A673 (cell line): ENCODE results near the gene OOSP1. TPM values are rescaled to one million over a fixed set of nuclear protein-coding genes. Genes with fewer than 3 reads are reported as not detected.
A peak's percentile ranks its signal among the peaks of the same experiment; 100 is the strongest.

Source experiments
- BruUV-seq: library from RNA; stranded (reverse); fragments of 400-500 nt; replicated peaks from 2 replicates; lab custom pipeline; 2021; lab: Mats Ljungman, UMichigan
- CTCF ChIA-PET: fragments of 300-600 bp; sonication (Branson Sonifier 250); formaldehyde crosslinking; loops from one replicate; lab custom pipeline; 2022; ENCODE audit warnings: antibody characterized with exemption; lab: Charles Lee
- POLR2A ChIA-PET: fragments of 300-600 bp; sonication (Branson Sonifier 250); formaldehyde crosslinking; loops from one replicate; lab custom pipeline; 2022; ENCODE audit warnings: antibody characterized with exemption; ENCODE audit not compliant: low non-redundant PET; lab: Charles Lee
- DNase-seq: peaks from one replicate; pipeline ENCODE4 v3.0.0-alpha.2; 2015; ENCODE audit warnings: low spot score
- H3K27ac ChIP-seq: fragments of 200-600 bp; sonication (generic); 2 replicates; pipeline ENCODE4 v1.5.1; 2016; ENCODE audit warnings: mixed run types, low read depth, mild to moderate bottlenecking, mixed read lengths, antibody characterized with exemption, low read length; ENCODE audit not compliant: poor library complexity, severe bottlenecking
- H3K27me3 ChIP-seq: fragments of 200-600 bp; sonication (generic); replicated peaks from 2 replicates; pipeline ENCODE4 v1.6.1; 2017; ENCODE audit warnings: mixed run types, low read depth, mild to moderate bottlenecking, mixed read lengths, antibody characterized with exemption, low read length; ENCODE audit not compliant: insufficient read depth, poor library complexity
- H3K36me3 ChIP-seq: fragments of 200-600 bp; sonication (generic); 2 replicates; pipeline ENCODE4 v1.6.1; 2016; ENCODE audit warnings: mixed run types, mild to moderate bottlenecking, mixed read lengths, antibody characterized with exemption, low read length; ENCODE audit not compliant: insufficient read depth, poor library complexity, severe bottlenecking
- H3K4me1 ChIP-seq: fragments of 200-600 bp; sonication (generic); 2 replicates; pipeline ENCODE4 v1.6.1; 2017; ENCODE audit warnings: mixed run types, mild to moderate bottlenecking, mixed read lengths, antibody characterized with exemption, low read length; ENCODE audit not compliant: insufficient read depth, poor library complexity, severe bottlenecking
- H3K4me3 ChIP-seq: fragments of 200-600 bp; sonication (generic); 2 replicates; pipeline ENCODE4 v1.5.1; 2016; ENCODE audit warnings: low read depth, mixed run types, mild to moderate bottlenecking, mixed read lengths, low read length; ENCODE audit not compliant: poor library complexity, severe bottlenecking
- H3K9me3 ChIP-seq: fragments of 200-600 bp; sonication (generic); 2 replicates; pipeline ENCODE4 v1.6.1; 2016; ENCODE audit warnings: mixed run types, low read depth, mild to moderate bottlenecking, mixed read lengths, antibody characterized with exemption, low read length; ENCODE audit not compliant: poor library complexity, severe bottlenecking
- CTCF ChIP-seq: fragments of 300-800, 200-600 bp; sonication (generic); conservative IDR thresholded peaks from 2 replicates; pipeline ENCODE4 v1.5.1; 2017; ENCODE audit warnings: low read depth, mild to moderate bottlenecking, antibody characterized with exemption, low read length, moderate library complexity, mixed read lengths
- EZH2 ChIP-seq: fragments of 200-600 bp; sonication (generic); IDR thresholded peaks from 2 replicates; pipeline ENCODE4 v1.6.1; 2017; ENCODE audit warnings: borderline replicate concordance, low read depth, mild to moderate bottlenecking, mixed read lengths, antibody characterized with exemption, low read length; ENCODE audit not compliant: poor library complexity, severe bottlenecking
- intact Hi-C: fragments of 100-400 bp; cut with micrococcal nuclease; formaldehyde crosslinking; loops from one replicate; pipeline ENCODE4 v1.10.0; 2022; ENCODE audit not compliant: unreplicated experiment
- total RNA-seq: library from RNA; stranded (reverse); gene quantifications from 2 replicates; pipeline ENCODE4 v1.2.3, GENCODE V29; 2021

Gene OOSP1
- total RNA-seq, 1 experiment from 2014 or later = not detected

GRCh38 chr11:59992425-59992824, 54.2 kb downstream of the OOSP1 start:
- no TSS peak for BruUV-seq
- no peaks in the 10 kb centered on the region for H3K27me3 ChIP-seq

GRCh38 chr11:59997800-59998199, 59.6 kb downstream of the OOSP1 start:
- no TSS peak for BruUV-seq
- ChIA-PET POLR2A (no interaction called here), CTCF (no interaction called here)
- Histone ChIP-seq H3K27ac (no peak overlapping the region), H3K4me3 (no peak overlapping the region), H3K9me3 (no peaks in the 10 kb centered on the region), H3K4me1 (no peaks in the 10 kb centered on the region), H3K27me3 (no peaks in the 10 kb centered on the region), H3K36me3 (no peaks in the 10 kb centered on the region)
- TF ChIP-seq EZH2 (no peak), CTCF (no peak)
- DNase-seq = no peak
- intact Hi-C loops = no loop called here

More at GRCh38 chr11:59992425-59992824, 54.2 kb downstream of the OOSP1 start:
- Histone ChIP-seq H3K4me3 (no peak overlapping the region), H3K27ac (no peak overlapping the region), H3K9me3 (no peaks in the 10 kb centered on the region), H3K4me1 (no peaks in the 10 kb centered on the region), H3K36me3 (no peaks in the 10 kb centered on the region)
- CTCF ChIA-PET = no interaction called here
- no peak for TF ChIP-seq CTCF
- TF ChIP-seq EZH2 = no peak
- DNase-seq = no peak
- POLR2A ChIA-PET = no interaction called here
- intact Hi-C loops = no loop called here

DNA sequence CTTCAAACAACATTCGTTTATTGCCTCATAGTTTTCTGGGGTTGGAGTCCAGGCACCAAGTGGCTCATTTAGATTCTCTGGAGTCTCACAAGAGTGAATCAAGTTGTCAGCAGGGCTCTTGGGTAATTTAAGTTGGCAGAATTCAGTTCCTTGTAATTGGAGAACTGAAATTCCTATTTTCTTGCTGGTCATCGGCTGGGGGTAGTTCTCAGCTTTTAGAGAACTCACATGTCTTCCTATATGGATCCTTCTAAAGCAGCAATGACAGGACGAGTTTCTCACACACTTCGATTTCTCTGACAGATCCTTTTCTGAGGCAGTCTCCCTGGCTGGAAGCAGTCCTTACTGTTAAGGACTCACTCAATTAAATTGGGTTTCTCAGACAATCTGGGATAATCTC, 61.5 kb downstream of the OOSP1 start:
- no peaks in the 10 kb centered on the region for H3K36me3 ChIP-seq
- no peaks in the 10 kb centered on the region for H3K4me1 ChIP-seq
- no peaks in the 10 kb centered on the region for H3K27me3 ChIP-seq
- no peak overlapping the region for H3K4me3 ChIP-seq
- ChIA-PET CTCF (no interaction called here), POLR2A (no interaction called here)
- no peaks in the 10 kb centered on the region for H3K9me3 ChIP-seq
- BruUV-seq = no TSS peak
- TF ChIP-seq EZH2 (no peak), CTCF (no peak)
- intact Hi-C loops = no loop called here
- no peak overlapping the region for H3K27ac ChIP-seq
- peak; percentile 17 for DNase-seq
